Lower lobe of right lung (tissue), 2 donors: ENCODE results near the gene ZFY. TPM values are rescaled to one million over a fixed set of nuclear protein-coding genes. Genes with fewer than 3 reads are reported as not detected.
"Not testable (repeated sequence)": the region's sequence is repeated elsewhere in the genome, so short reads cannot be mapped to it uniquely, and the experiment has no call there.

Experiments
- ATAC-seq, 2 donors: fragments of 200-7000 bp; cut with Tn5 transposase; one replicate each; pipeline ENCODE4 v1.9.1; 2020 to 2022; ENCODE audit warnings: mild to moderate bottlenecking in 2 of 2, moderate library complexity in 2 of 2
- DNase-seq: peaks from one replicate; pipeline ENCODE4 v3.0.0-alpha.2; 2020
- H3K27ac ChIP-seq: fragments of 200-600 bp; one replicate; pipeline ENCODE4 v1.8.0; 2022
- H3K27me3 ChIP-seq: fragments of 200-600 bp; one replicate; pipeline ENCODE4 v1.8.0; 2022; ENCODE audit warnings: low read depth
- H3K36me3 ChIP-seq: fragments of 200-600 bp; one replicate; pipeline ENCODE4 v1.8.0; 2022; ENCODE audit warnings: mild to moderate bottlenecking
- H3K4me1 ChIP-seq: fragments of 200-600 bp; one replicate; pipeline ENCODE4 v1.8.0; 2022
- H3K4me3 ChIP-seq: fragments of 200-600 bp; one replicate; pipeline ENCODE4 v1.8.0; 2022; ENCODE audit warnings: mild to moderate bottlenecking
- H3K9me3 ChIP-seq: fragments of 200-600 bp; one replicate; pipeline ENCODE4 v1.8.0; 2022
- intact Hi-C: fragments of 100-400 bp; cut with DNase I; formaldehyde crosslinking; loops from one replicate; pipeline ENCODE4 v1.11.0; 2022
- total RNA-seq: library from RNA; stranded (reverse); fragmentation: NEBNext Ultra II Directional; extraction: Animal tissue kit (Norgen Biotek cat#: 25700); gene quantifications from one replicate; pipeline ENCODE4 v1.2.1, GENCODE V29; 2021
- TF ChIP-seq, protein P1 (sequence below): fragments of 200-600 bp; IDR thresholded peaks from one replicate; pipeline ENCODE4 v1.8.0; 2022; ENCODE audit warnings: antibody characterized with exemption, mild to moderate bottlenecking
- donor health status: DM: no; HTN: yes; CAD: no; lungs with severe emphysema.

The ZFY gene
- total RNA-seq, 1 donor from 2014 or later: 21.2 TPM

DNA sequence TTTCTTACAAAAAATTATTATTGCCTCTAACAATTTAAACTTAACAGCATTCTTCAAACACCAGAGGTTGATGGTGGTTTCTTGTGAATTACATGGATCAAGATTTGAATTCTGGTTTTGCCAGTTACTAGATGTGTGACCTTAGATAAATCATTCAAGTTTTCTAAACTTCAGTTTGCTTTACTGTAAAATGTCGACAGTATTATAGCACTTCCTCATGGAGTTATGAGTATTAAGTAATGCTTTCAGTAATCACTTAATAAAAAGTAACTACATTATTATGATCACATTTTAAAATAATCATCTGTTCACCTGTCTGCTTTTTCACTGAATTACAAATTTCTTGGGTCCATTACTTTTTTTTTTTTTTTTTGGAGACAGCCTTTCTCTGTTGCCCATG, 37.5 kb downstream of the ZFY start:
- H3K36me3 ChIP-seq: peaks cover 30% of the 10 kb centered on the region
- intact Hi-C loops: no loop called here
- H3K9me3 ChIP-seq: no peaks in the 10 kb centered on the region
- no peak for ATAC-seq
- no peak for DNase-seq
- no peak overlapping the region for H3K4me3 ChIP-seq
- TF ChIP-seq, protein P1, sequence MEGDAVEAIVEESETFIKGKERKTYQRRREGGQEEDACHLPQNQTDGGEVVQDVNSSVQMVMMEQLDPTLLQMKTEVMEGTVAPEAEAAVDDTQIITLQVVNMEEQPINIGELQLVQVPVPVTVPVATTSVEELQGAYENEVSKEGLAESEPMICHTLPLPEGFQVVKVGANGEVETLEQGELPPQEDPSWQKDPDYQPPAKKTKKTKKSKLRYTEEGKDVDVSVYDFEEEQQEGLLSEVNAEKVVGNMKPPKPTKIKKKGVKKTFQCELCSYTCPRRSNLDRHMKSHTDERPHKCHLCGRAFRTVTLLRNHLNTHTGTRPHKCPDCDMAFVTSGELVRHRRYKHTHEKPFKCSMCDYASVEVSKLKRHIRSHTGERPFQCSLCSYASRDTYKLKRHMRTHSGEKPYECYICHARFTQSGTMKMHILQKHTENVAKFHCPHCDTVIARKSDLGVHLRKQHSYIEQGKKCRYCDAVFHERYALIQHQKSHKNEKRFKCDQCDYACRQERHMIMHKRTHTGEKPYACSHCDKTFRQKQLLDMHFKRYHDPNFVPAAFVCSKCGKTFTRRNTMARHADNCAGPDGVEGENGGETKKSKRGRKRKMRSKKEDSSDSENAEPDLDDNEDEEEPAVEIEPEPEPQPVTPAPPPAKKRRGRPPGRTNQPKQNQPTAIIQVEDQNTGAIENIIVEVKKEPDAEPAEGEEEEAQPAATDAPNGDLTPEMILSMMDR: no peak
- H3K27ac ChIP-seq: no peak overlapping the region
- no peaks in the 10 kb centered on the region for H3K27me3 ChIP-seq
- no peaks in the 10 kb centered on the region for H3K4me1 ChIP-seq

DNA sequence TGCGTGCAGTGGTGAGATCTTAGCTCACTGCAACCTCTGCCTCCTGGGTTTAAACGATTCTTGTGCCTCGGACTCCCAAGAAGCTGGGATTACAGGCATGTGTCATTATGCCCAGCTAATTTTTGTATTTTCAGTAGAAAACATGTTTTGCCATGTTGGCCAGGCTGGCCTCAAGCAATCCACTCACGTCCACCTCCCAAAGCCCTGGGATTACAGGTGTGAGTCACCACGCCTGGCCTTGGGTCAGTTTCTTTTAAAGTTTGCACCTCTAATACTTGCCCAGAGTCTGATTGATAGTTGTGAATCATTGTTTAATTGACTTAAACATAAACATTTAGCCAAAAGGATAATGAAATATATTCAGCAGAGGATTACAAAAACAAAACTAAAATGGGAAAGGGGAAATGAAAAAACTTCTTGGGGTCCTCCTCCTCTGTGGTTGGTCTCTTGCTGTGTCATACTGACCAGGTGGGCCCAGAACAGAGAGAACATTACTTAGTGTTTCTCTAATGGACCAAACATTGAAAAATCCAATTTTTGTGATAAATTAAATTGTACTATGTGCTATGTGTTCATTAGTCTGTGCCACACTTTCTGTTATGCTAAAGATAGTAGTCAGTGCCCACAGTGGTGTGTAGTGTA, 38.0 kb downstream of the ZFY start:
- Histone ChIP-seq H3K4me3 (no peak overlapping the region), H3K36me3 (peaks cover 35% of the 10 kb centered on the region), H3K27me3 (no peaks in the 10 kb centered on the region), H3K4me1 (no peaks in the 10 kb centered on the region), H3K9me3 (no peaks in the 10 kb centered on the region), H3K27ac (no peak overlapping the region)
- ATAC-seq (no peak), DNase-seq (no peak)
- intact Hi-C loops: no loop called here
- TF ChIP-seq, protein P1: no peak

DNA sequence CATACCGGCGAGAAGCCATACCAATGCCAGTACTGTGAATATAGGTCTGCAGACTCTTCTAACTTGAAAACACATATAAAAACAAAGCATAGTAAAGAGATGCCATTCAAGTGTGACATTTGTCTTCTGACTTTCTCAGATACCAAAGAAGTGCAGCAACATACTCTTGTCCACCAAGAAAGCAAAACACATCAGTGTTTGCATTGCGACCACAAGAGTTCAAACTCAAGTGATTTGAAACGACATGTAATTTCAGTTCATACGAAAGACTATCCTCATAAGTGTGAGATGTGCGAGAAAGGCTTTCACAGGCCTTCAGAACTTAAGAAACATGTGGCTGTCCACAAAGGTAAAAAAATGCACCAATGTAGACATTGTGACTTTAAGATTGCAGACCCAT, 44.1 kb downstream of the ZFY start:
- peaks cover 55% of the 10 kb centered on the region for H3K36me3 ChIP-seq
- no peaks in the 10 kb centered on the region for H3K4me1 ChIP-seq
- ATAC-seq: no peak
- H3K27ac ChIP-seq: no peak overlapping the region
- H3K27me3 ChIP-seq: no peaks in the 10 kb centered on the region
- no peak overlapping the region for H3K4me3 ChIP-seq
- DNase-seq: no peak
- TF ChIP-seq, protein P1: no peak
- H3K9me3 ChIP-seq: no peaks in the 10 kb centered on the region
- intact Hi-C loops: no loop called here

DNA sequence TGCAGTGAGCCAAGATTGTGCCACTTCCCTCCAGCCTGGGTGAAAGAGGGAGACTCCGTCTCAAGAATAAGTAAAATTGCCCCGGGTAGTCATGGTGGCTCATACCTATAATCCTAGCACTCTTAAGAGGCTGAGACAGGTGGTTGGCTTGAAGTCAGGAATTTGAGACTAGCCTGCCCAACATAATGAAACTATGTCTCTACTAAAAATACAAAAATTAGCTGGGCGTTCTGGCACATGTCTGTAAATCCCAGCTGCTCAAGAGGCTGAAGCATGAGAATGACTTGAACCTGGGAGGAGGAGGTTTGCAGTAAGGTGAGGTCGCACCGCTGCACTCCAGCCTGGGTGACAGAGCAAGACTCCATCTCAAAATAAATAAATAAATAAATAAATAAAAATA, 49.3 kb downstream of the ZFY start:
- Histone ChIP-seq H3K27me3 (no peaks in the 10 kb centered on the region), H3K36me3 (peaks cover 10% of the 10 kb centered on the region), H3K9me3 (no peaks in the 10 kb centered on the region), H3K27ac (no peak overlapping the region), H3K4me1 (no peaks in the 10 kb centered on the region), H3K4me3 (no peak overlapping the region)
- ATAC-seq (no peak), DNase-seq (no peak)
- intact Hi-C loops: no loop called here
- TF ChIP-seq, protein P1: no peak

DNA sequence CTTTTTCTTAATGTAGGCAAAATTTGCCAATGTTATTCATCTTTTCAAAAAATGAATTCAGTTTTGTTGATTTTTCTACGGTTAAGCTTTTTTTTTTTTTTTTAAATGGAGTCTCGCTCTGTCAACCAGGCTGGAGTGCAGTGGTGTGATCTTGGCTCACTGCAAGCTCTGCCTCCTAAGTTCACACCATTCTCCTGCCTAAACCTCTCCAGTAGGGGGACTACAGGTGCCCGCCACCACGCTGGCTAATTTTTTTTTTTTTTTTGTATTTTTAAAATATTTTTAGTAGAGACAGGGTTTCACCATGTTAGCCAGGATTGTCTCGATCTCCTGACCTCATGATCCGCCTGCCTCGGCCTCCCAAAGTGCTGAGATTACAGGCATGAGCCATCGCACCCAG, 52.0 kb downstream of the ZFY start:
- H3K27me3 ChIP-seq, DNase-seq, H3K9me3 ChIP-seq, intact Hi-C loops, H3K36me3 ChIP-seq, ATAC-seq, H3K4me3 ChIP-seq, H3K27ac ChIP-seq, H3K4me1 ChIP-seq: not testable (repeated sequence)

DNA sequence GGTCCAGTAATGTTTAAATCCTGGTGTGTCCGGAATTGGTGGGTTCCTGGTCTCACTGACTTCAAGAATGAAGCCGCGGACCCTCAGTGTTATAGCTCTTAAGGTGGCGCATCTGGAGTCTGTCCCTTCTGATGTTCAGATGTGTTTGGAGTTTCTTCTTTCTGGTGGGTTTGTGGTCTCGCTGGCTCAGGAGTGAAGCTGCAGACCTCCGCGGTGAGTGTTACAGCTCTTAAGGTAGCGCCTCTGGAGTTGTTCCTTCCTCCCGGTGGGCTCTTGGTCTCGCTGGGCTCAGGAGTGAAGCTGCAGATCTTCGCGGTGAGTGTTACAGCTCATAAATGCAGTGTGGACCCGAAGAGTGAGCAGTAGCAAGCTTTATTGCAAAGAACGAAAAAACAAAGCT, 62.2 kb downstream of the ZFY start:
- intact Hi-C loops, H3K4me3 ChIP-seq, H3K36me3 ChIP-seq, H3K27me3 ChIP-seq, H3K4me1 ChIP-seq, ATAC-seq, H3K27ac ChIP-seq, H3K9me3 ChIP-seq, DNase-seq: not testable (repeated sequence)
